Measurements from ENCODE around the gene TUBB2A.
"Not testable (repeated sequence)": the region's sequence is repeated elsewhere in the genome, so short reads cannot be mapped to it uniquely, and the experiment has no call there.

The TUBB2A gene

DNA sequence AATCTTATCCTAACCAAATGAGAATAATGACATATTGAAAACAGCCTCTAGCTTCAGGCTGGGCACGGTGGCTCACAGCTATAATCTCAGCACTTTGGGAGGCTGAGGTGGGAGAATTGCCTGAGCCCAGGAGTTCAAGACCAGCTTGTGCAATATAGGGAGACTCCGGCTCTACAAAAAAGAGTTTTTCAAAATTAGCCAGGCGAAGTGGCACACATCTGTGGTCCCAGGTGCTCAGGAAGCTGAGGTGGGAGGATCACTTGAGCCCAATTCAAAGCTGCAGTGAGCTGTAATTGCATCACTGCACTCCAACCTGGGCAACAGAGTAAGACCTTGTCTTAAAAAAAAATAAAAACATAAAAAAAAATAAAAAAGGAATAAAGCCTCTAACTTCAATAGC, 4.7 kb downstream of the TUBB2A start:
- DNase-seq (ENCODE audit: low read depth), result no peak

DNA sequence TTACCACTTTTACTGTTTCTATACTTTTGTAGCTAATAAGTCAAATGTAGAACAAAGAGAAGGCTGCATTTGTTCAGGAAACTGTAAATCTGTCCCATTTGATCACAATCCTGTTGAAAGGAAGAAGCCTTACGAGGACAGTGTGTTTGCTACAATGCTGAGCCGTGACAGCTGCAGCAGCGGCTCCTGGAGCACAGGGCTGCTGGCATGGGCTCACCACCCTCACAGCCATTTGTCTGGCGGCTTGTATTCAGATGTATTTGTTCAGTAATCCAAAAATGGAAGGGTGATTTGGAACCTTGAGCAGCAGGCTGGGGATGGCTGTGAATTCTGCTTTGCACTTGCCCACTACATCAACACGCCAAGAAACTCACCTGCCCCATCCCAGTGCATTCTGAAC, 5.7 kb downstream of the TUBB2A start:
- no peak for DNase-seq (ENCODE audit: low read depth)

DNA sequence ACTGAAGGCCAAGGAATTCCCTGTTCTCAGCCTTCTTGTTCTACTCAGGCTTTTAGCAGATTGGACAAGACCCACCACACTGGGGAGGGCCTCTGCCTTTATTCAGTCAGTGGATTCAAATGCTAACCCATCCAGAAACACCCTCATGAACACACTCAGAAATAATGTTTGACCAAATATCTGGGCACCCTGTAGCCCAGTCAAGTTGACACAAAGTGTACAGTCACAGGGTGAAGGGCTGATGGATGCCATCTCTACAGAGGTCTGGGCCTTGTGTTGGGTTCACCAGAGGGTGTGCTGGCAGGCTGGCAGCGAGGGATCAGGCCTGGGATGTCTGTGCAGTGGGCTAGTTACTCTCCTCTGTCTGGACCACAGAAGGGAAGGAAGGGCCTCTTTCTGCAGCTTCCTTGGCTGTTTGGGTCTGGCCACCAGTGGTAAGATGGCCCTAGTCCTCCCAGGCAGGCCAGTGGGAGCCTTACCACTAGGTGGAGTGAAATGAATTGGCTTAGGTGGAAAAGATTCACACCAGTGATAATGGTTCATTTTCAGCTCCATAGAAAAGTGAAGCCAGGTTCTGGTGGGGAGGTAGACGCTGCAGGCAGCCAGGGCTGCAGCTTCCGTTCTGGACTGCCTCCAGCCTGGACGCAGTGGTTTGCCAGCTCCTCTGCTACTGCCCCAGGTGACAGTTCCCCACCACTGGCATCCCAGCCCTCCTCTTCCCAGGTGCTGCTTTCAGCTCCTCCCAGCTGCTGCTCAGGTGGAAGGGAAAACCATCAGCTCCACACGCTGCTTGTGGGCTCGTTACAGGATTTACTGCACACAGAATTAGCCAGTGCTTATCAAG, 9.2 kb downstream of the TUBB2A start:
- no peak for DNase-seq (ENCODE audit: low read depth)

DNA sequence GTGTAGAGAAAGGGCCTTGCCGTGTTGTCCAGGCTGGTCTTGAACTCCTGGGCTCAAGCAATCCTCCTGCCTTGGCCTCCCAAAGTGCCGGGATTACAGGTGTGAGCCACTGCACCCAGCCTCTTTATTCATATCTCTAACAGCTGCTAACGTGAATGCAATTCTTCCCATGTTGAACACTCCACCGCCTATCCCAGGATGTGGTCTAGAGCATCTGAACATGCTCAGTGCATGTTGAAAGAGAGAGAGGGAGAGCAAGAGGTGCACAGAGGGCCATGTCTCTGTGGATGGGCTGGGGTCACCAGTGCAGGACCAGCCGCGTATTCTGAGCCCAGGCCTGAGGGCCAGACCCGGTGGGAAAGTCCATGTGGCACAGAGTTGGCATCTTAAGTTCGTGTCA, 12.8 kb downstream of the TUBB2A start:
- no peak for DNase-seq (ENCODE audit: low read depth)

DNA sequence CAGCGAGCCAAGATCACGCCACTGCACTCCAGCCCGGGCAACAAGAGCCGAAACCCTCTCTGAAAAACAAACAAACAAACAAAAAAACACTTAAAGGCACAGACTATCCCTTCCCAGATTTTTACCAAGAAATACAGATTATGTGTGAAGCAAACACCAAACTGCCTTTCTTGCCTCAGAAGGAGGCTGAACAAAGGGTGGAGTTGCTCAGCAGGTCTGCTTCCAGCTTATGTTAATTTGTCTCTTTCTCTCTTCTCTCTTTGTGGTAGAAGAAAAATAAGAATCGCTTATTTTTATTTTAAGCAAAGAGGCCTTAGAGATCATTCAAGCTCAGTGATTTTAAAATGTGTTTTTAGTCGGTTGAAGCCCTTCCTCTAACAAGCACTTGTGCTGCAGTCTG, 14.2 kb downstream of the TUBB2A start:
- no peak for DNase-seq (ENCODE audit: low read depth)

DNA sequence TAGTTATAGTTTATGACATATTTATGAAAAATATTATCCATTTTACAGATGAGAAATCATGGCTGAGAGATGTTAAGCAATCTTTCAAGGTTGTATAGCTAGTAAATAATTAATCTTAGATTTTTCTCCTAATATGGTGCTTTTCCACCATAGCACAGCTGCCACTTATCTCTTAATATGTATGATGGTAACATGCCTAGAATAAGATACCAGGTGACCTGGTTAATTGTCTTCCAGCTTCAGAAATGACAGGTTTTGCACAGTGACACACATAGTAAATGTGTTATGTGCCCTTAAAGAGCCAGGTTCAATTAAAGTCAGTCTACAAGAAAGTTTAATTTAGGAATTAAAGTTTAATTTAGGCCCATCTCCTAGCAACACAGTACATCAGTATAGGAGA, 14.8 kb downstream of the TUBB2A start:
- DNase-seq (ENCODE audit: low read depth), result no peak

DNA sequence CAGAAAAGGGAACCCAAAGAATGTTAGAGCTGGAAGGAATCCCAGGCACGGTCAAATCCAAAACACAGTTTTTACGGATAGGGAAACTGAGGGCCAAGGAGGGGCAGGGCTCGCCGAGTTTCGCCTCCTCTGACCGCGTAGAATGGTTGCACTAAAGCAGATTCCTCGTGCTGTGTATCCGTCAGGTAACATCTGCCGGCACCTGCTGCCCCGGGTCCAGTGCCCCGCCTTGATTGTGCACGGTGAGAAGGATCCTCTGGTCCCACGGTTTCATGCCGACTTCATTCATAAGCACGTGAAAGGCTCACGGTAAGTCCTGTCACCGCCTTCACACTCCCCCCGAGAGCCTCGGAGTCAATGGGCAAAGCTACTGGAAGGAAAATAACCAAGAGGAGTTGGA, 17.1 kb downstream of the TUBB2A start:
- DNase-seq (ENCODE audit: low read depth), result no peak

DNA sequence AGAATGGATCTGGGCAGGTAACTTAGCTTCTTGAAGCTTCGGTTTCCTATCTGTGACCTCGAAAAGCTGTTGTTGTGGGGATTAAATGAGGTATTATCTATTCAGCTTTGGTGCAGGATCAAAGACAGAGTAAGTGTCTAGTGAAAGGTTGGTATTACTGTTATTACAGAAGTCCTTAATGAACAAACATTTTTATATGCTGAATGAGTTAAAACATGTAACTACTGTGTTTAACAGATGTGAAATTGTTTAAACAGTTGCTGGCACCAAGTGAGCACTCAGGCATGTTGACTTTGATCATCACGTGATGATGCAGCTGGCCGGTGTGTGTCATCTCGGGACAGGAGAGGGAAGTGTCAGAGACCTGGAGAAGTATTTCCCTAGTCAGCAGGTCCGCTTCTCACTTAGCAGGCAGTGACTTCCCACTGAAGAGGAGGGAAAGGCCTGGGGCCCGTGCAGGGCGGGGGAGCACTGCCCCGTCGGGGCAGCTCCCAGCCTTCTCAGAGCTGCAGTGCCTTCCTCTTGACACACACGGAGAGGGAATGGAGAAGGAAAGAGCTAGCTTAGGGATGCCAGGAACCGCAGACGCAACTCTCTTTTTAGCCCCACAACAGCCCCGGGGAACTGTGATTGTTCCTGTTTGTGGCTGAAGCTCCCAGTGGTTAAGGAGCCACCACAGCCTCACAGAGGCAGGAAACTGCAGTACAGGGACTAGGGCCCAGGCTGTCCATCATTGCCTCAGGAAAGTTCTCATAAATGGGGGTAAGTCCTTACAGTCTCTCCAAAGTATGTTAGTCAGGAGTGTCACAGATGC, 18.0 kb downstream of the TUBB2A start:
- peak; percentile 87 for DNase-seq (ENCODE audit: low read depth)

DNA sequence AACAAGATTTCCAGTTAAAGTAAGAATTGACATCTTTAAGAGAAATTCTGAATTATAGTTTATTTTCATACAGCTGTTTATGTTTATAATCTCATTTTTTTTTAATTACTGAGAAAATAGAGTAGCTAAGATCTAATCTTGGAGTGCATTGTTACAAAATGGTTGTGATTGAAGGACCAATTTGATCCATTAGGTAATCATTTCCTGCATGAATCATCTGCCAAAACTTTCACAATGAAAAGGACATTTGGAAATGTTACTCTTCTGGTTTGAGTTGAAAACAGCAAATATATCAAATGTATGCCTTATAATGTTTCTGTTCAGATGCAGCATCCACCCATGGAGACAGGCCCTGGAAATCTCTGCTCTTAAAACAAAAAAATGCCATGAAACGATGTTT, 19.0 kb downstream of the TUBB2A start:
- peak; percentile 75 for DNase-seq (ENCODE audit: low read depth)

DNA sequence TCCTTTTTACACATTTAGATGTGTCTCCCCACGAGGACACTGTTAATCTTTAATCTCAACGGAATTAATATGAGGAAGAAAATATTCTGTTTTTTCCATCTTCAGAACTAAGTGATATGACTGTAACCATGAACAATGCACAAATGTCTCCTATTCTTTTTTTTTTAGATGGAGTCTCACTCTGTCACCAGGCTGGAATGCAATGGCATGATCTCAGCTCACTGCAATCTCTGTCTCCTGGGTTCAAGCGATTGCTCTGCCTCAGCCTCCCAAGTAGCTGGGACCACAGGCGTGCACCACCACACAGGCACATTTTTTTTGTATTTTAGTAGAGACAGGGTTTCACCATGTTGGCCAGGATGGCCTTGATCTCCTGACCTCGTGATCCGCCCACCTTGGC, 19.5 kb downstream of the TUBB2A start:
- DNase-seq (ENCODE audit: low read depth), result not testable (repeated sequence)

DNA sequence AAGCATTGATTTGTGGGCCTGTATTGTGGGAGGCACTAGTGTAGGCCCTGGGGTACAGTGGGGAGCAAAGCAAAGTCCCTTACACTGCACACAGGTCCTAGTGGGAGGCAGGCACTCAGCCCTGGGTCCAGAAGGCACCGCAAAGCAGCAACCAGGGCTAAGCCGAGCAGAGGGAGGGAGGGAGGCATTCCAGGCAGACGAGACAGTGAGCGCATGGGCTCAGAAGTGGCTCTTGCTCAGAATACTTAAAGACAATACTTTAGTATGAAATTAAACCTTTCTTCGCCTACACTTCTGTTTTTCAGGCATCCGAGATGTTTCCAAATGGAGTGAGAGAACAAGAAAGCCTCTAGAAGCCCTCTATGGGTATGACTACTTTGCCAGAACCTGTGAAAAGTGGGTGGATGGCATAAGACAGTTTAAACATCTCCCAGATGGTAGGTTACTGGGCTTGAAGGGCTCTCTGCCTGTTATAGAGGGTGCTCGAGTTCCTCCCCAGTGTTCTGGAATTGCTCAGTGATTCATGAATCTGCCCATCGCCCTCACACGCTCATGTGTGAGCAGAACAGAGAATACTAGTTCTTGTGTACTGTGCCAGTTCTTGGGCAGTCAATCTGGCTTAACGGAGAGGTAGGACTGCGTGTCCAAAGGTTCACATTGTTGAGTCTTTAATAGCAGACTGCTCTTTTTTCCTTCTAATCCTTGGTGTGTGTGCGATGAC, 20.1 kb downstream of the TUBB2A start:
- peak; percentile 39 for DNase-seq (ENCODE audit: low read depth)

DNA sequence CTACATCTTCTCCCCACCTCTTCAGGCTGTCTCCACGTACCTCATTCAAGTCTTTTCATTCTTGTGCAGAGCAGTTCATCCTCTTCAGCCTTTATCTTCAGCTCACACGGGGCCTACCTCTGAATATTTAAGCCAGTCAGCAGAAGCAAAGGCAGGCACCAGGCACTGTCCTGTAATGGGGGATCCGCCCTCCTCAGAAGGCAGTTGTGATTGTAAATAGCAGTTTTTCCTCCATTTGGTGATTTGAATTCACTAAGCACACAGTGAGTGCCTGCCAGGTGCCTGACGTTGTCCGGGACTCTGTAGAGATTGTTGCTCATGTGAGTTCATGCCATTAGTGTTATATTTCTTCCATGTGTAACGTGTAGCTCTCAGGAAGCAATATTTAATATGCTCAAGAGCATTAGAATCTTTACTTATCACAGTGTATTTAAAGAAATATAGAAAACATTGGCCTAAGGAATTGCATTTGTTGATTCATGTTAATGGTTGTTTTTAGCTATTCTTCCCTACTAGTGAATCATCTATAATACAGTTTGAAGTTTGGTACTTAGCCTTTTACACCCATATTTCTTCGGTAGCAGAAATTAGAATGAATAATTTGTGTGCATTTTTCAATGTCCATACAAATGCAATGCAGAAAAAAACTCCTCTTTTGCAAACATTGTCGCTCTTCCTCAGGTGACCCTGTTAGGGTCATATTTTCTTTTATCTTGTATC, 20.9 kb downstream of the TUBB2A start:
- DNase-seq (ENCODE audit: low read depth), result no peak

DNA sequence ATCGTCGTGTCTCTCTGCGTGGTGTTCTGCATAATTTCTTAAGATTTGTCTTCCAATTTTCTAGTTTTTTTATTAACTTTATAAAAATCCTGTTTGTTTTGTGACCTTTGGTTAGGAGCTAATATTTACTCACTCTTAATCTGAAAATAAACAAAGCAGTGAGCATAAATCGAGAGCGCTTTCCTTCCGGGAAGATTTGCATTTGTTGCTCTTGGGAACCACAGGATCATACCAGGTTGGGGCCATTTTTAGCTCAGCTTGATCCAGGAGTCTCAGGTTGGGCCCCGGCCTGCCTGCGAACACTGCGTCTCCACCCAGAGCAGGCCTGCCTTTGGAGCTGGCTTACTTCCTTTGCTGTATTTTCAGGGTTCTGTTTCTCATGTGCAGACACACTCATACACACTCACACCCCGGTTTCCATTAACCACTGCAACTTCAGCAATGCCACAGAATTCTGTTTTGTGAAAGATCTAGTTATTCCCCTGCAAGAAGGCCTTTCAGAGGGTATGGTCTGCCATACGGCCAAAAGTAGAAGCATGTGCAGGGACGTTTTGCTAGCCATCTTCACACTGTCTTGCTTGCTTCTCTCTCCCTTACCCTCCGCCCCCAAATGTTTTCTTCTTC, 21.6 kb downstream of the TUBB2A start:
- no peak for DNase-seq (ENCODE audit: low read depth)

DNA sequence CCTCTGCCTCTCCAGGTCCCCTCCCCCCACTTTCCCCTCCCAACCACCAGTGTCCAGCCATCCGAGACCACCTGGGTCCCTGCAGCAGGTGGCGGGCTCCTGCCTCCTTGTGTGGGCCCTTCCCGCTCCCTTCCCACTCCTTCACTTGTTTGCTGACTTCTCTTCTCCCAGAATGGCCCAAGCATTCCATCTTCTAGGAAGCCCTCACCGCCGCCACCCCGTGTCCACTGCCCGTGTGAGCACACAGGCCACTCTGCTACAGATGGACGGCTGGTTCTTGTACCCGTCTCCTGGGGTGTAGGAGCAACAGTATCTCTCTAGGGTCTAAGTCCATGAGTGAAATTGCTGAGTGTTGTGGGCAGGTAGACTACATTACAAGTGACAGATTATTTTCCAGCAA, 23.8 kb downstream of the TUBB2A start:
- DNase-seq (ENCODE audit: low read depth), result no peak

DNA sequence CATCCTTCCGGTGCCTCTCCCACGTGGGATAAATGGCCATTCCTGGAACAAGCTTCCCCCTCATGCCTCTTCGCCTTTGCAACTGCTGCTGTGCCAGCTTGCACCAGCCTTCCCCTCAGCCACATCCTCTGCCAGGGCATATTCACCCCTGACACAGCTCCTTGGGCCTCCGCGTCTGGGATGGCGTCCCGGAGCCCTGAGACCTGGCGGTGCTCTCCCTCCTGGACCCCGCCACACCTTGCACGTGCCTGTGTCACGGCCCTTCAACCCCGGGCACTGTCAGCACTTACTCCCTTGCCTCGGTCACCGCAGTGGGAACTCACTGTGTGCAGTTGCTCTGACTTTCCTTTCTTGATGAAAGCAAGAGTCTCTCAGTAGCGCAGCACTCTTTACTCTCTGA, 25.6 kb downstream of the TUBB2A start:
- no peak for DNase-seq (ENCODE audit: low read depth)

DNA sequence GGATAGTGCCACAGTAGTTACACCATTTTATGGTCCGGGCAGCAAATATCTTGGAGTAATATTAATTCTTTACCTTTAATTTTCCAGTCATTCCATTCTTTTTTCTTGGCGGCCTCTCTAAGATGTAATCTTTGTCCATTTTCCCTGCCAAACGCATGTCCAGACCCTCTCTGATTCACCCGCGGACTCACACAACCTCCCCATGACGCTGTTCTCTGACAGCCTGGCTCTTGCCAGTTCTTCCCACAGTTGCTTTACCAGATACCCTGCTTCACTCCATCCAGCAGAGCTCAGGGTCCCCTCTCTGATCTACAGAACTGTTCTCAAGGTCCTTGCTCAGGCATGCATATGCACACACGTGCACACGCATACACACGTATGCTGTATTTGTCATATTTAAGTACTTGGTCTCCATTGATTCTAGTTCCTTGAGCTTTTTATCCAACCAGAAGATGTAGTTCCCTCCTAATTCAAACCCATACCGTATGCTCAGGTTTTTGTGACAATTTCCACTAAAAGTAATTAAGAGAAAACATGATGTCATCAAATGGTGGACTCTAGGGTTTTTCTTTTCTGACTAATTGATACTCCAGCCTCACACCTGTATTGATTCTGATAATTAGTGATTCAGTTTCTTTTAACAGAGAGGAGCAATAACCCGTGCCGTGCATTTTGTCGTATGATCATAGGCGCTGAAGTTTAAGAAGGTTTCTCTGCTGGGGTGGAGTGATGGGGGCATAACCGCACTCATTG, 28.8 kb downstream of the TUBB2A start:
- DNase-seq (ENCODE audit: low read depth), result no peak

DNA sequence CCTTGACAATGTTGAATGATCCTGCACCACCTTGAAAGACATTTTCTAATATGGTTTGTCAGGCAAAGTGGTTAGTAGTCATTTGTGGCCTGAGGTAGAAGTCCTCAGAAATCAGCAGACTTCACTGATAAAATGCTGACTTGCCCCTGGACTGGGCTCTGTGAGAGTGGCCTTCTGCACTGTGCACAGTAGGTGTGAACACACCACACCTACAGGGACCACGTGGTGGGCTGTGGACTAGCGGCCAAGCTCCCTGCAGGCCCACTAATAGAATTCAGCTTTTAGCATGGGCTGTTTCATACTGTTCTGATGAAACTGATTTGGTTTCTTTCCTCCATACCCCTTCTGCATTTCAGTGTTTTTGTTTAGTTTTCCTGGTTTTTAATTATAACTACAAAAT, 31.5 kb downstream of the TUBB2A start:
- DNase-seq (ENCODE audit: low read depth), result no peak

DNA sequence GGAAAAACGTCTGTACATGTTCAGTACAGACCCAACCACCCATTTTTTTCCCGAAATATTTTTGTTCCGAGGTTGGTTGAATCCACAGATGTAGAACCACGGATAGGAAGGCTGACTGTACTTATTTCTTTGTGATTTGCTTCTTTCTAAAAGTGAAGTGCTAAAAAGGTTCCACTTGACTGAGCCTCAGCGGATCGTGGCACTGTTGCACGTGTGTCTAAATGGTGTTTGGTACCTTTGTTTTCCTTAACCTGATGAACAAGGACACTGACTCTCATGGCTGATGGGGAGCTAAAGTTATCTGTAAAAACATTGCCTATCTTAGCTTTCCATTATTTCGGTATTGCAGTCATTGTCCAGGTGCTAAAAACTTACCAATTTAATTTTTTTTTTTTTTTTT, 32.7 kb downstream of the TUBB2A start:
- DNase-seq (ENCODE audit: low read depth), result no peak

DNA sequence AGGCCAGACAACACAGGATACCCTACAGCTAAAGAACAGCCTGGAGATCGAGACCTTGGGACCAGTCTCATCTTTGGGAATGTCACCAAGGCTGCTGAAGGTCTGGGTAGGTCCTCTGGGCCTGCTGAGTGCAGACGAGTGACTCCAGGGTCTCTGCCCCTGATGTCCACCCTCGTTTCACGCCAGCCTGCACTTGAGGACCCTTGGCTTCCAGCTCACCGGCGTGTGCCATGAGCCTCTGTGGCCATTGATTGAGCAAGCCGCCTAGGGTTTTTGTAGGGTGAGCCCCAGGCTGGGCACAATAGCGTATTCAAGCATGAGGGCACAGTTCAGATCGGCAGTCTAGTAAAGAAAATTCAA, 34.5 kb downstream of the TUBB2A start:
- DNase-seq (ENCODE audit: low read depth), result no peak

DNA sequence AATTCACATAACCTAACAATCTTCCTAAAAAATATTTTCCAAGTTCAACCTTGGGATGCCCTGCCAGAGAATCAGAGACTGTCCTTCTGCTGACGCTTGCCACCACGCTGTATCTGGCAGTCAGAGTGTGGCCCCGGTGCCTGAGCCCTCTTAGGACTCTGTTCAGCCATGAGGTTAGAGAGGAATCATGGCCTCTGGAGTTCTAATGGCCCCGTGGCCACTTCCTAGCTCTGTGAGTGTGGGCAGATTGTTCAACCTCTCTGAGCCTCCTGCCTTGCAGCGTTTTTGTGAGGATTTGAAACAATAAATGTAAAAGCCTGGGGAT, 36.6 kb downstream of the TUBB2A start:
- DNase-seq (ENCODE audit: low read depth), result no peak

DNA sequence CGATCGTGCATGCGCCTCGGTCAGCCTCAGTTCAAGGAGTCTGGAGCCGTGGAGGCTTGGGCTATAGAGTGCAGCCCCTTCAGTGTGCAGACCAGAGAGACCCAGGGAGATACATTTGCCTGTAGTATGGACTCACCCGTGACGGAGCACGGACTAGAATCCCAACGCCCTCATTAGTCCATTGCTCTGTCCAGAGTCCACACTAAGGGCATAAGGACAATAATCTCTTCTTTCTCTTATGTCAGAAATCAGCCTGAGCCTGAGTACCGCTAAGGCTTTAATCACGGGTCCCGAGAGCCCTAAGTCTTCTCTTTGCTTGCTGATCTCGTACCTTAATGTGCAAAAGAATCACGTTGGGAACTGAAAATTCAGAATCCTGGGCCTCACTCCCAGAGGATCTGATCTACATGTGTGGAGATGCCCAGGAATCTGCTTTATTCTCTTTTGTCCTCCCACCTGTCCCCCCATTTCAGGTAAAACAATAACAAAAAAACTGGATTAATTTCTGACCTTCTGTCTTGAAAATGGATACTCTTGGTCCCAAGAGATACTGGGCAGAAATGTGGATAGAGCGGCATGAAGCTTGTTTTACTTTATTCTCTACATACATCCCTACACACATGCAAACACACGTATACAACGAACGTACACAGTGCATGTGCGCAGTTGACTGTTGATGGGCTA, 38.2 kb downstream of the TUBB2A start:
- peak; percentile 31 for DNase-seq (ENCODE audit: low read depth)

Data from iris pigment epithelial cell (primary cell).